Natural killer cell (primary cell): ENCODE results near the gene B4GAT1. TPM values are rescaled to one million over a fixed set of nuclear protein-coding genes. Genes with fewer than 3 reads are reported as not detected.
A peak's percentile ranks its signal among the peaks of the same experiment; 100 is the strongest.

Source experiments
- ATAC-seq, 3 donors: fragments of 150-1000 bp in 2 of 3; fragments of 200-7000 bp in 1 of 3; cut with Tn5 transposase; 1 replicate in 1 of 3; 2 replicates in 2 of 3; pipeline ENCODE4 v1.10.0; 2021; ENCODE audit warnings: mild to moderate bottlenecking in 2 of 3, moderate library complexity in 2 of 3
- DNase-seq, 2 donors: peaks; one replicate each; pipeline versions ENCODE4 v3.0.0 to v3.0.0-alpha.2; 2013 to 2021; ENCODE audit warnings: mixed read lengths in 1 of 2
- H3K27ac ChIP-seq: one replicate; pipeline ENCODE4 v1.5.1; 2013; ENCODE audit warnings: mild to moderate bottlenecking, low read length
- H3K27me3 ChIP-seq: one replicate; pipeline ENCODE4 v1.6.1; 2013; ENCODE audit warnings: low read length; ENCODE audit not compliant: control insufficient read depth, insufficient read depth
- H3K36me3 ChIP-seq: one replicate; pipeline ENCODE4 v1.6.1; 2013; ENCODE audit warnings: low read length; ENCODE audit not compliant: control insufficient read depth, insufficient read depth
- H3K4me1 ChIP-seq: one replicate; pipeline ENCODE4 v1.6.1; 2013; ENCODE audit warnings: low read length; ENCODE audit not compliant: control insufficient read depth, insufficient read depth
- H3K4me3 ChIP-seq: one replicate; pipeline ENCODE4 v1.5.1; 2013; ENCODE audit warnings: low read length
- H3K9me3 ChIP-seq: one replicate; pipeline ENCODE4 v1.6.1; 2013; ENCODE audit warnings: low read length; ENCODE audit not compliant: control insufficient read depth, insufficient read depth
- H3K27ac Mint-ChIP-seq, 2 donors: one replicate each; pipeline ENCODE4 v1.8.0; 2022; ENCODE audit warnings: mild to moderate bottlenecking in 2 of 2, mixed read lengths in 2 of 2, moderate library complexity in 1 of 2
- H3K27me3 Mint-ChIP-seq, 2 donors: one replicate each; pipeline ENCODE4 v1.8.0; 2022; ENCODE audit warnings: low read depth in 2 of 2, mixed read lengths in 2 of 2
- H3K36me3 Mint-ChIP-seq: one replicate; pipeline ENCODE4 v1.8.0; 2022; ENCODE audit warnings: mixed read lengths
- H3K4me1 Mint-ChIP-seq, 2 donors: one replicate each; pipeline ENCODE4 v1.8.0; 2022; ENCODE audit warnings: mixed read lengths in 2 of 2
- H3K4me3 Mint-ChIP-seq: one replicate; pipeline ENCODE4 v1.8.0; 2022; ENCODE audit warnings: mild to moderate bottlenecking, moderate library complexity, mixed read lengths
- H3K9me3 Mint-ChIP-seq, 2 donors: one replicate each; pipeline ENCODE4 v1.8.0; 2022; ENCODE audit warnings: mixed read lengths in 2 of 2
- WGBS: methylation state at CpG from one replicate; pipeline ENCODE4 v1.1.7; 2013; ENCODE audit warnings: missing lambda C conversion rate; ENCODE audit not compliant: insufficient coverage; 5-methylcytosine and 5-hydroxymethylcytosine counted together
- intact Hi-C: fragments of 100-400 bp; cut with micrococcal nuclease; formaldehyde crosslinking; loops from one replicate; pipeline ENCODE4 v1.14.2; 2022
- total RNA-seq, 4 donors: library from RNA; stranded (reverse); fragments of 120-200 nt in 1 of 4; gene quantifications; one replicate each; pipeline versions ENCODE4 v1.2.3 to v1.2.4, GENCODE V29; 2013 to 2022
- TF ChIP-seq, protein P1 (sequence below): fragments of 200-600 bp; IDR thresholded peaks from one replicate; pipeline ENCODE4 v1.8.0; 2022; ENCODE audit warnings: antibody characterized with exemption

Gene B4GAT1
- total RNA-seq, 3 donors from 2014 or later (not counting 1 experiment from before 2014, with no cell fraction given): 2.0 to 4.2 (median 2.5) TPM

DNA sequence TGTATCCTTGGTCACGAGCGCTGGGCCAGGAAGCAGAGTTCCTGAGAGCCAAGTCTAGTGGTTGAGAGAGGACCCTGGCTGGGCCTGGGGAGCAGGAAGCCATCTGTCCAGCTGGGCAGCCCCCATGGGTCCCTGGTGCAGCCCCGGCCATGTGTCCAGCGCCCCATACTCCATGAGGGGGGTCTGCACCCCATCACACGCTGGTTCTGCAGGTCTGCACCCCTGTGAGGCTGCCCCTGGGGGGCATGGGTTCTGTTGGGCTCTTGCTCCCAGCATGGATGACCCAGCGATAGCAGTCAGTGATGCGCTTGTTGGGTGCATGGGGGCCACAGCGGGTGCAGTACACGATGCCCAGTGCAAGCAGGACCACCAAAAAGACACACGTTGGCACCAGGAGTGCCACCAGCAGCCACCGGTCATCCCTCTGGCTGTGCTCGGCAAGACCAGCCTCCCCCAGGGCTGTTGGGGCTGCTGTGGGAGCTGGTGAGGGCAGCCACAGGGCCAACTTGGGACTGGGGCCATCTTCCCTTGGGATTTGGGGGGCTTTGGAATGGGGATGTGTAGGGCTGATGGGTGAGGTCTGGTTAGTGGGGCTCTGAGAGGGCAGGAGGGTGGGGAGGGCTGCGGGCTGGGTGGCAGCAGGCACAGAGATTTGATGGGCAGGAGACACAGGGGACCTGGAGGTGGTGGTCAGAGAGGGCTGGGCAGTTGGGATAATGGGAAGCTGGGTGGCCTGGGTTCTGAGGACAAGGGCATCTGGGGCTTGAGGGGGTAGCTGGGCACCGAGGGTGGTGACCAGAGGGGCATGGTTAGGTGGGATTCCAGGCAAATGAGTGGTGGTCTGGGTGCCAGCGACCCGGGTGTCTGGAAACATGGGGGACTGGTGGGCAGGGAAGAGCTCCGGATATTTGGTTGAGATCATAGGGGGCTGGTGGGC, 32.6 kb downstream of the B4GAT1 start:
- Mint-ChIP-seq H3K4me3 (peak overlapping the region; percentile 57), H3K27me3 (peaks cover 23 to 24% of the 10 kb centered on the region in 2 donors), H3K4me1 (peaks cover 18 to 43% of the 10 kb centered on the region in 2 donors), H3K27ac (peak overlapping the region in 1 of 2 donors; percentile 73), H3K36me3 (no peaks in the 10 kb centered on the region), H3K9me3 (no peaks in the 10 kb centered on the region)
- TF ChIP-seq, protein P1, sequence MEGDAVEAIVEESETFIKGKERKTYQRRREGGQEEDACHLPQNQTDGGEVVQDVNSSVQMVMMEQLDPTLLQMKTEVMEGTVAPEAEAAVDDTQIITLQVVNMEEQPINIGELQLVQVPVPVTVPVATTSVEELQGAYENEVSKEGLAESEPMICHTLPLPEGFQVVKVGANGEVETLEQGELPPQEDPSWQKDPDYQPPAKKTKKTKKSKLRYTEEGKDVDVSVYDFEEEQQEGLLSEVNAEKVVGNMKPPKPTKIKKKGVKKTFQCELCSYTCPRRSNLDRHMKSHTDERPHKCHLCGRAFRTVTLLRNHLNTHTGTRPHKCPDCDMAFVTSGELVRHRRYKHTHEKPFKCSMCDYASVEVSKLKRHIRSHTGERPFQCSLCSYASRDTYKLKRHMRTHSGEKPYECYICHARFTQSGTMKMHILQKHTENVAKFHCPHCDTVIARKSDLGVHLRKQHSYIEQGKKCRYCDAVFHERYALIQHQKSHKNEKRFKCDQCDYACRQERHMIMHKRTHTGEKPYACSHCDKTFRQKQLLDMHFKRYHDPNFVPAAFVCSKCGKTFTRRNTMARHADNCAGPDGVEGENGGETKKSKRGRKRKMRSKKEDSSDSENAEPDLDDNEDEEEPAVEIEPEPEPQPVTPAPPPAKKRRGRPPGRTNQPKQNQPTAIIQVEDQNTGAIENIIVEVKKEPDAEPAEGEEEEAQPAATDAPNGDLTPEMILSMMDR: no peak
- no peak overlapping the region for H3K4me3 ChIP-seq
- no peaks in the 10 kb centered on the region for H3K36me3 ChIP-seq
- H3K27me3 ChIP-seq: no peaks in the 10 kb centered on the region
- peaks cover 45% of the 10 kb centered on the region for H3K4me1 ChIP-seq
- 91% methylated on average over 17 of the region's 17 CpGs for WGBS
- no peaks in the 10 kb centered on the region for H3K9me3 ChIP-seq
- intact Hi-C loops: no loop called here
- ATAC-seq: no peak
- no peak for DNase-seq
- H3K27ac ChIP-seq: no peak overlapping the region

GRCh38 chr11:66314186-66314501, 33.3 kb downstream of the B4GAT1 start:
- WGBS: 100% methylated on average over 1 of the region's 1 CpG
- no peak overlapping the region for H3K4me3 ChIP-seq
- no peak for ATAC-seq
- H3K36me3 ChIP-seq: no peaks in the 10 kb centered on the region
- no peak for DNase-seq
- peaks cover 18 to 41% of the 10 kb centered on the region in 2 donors for H3K4me1 Mint-ChIP-seq
- no peaks in the 10 kb centered on the region for H3K36me3 Mint-ChIP-seq
- intact Hi-C loops: no loop called here
- peaks cover 44% of the 10 kb centered on the region for H3K4me1 ChIP-seq
- peak overlapping the region; percentile 64 to 73 for H3K27ac Mint-ChIP-seq
- TF ChIP-seq, protein P1: no peak
- H3K27ac ChIP-seq: no peak overlapping the region
- peaks cover 18 to 23% of the 10 kb centered on the region in 2 donors for H3K27me3 Mint-ChIP-seq
- H3K4me3 Mint-ChIP-seq: peak overlapping the region; percentile 61
- no peaks in the 10 kb centered on the region for H3K9me3 ChIP-seq
- H3K9me3 Mint-ChIP-seq: no peaks in the 10 kb centered on the region
- no peaks in the 10 kb centered on the region for H3K27me3 ChIP-seq

DNA sequence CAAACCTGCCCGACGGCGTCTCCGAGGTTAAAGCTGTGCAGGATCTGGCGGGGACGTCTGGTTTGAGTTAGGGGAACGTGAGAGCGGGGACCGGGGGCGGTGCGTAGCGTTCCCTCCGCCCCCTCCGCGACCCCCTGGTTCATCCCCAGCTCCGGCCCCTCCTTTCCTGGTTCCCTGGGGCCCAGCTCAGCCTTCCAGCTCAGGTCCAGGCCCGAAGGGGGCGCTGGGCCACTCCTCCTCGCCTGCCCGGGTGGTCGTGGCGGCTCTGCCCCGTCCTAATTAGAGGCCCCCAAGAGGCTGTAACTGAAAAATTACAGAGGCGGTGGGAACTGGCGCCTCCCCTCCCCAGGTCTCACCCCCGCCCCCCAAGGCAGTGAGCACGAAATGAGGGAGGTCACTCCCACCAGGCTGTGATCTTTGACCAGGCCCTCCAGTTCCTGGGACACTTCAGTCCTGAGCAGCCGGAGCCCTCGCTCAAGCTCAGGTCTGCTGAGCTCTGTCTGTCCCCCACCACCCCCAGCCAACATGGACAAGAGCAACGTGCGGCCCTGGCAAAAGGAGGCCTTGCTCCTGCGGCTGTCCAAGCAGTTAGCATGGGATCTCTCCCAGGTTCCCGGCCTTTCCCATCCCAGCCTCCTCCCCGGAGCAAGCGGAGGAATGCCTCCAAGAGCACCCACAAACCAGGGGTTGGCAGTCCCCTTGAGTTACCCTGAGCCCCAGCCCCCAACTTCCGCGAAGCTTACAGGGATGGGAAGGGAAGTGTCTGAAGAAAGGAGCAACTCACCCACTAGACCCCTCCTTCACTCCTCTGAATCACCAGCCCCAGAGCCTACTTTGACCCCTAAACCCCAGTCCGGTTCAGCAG, 33.9 kb downstream of the B4GAT1 start:
- WGBS: 69% methylated on average over 36 of the region's 38 CpGs
- Mint-ChIP-seq H3K4me1 (peaks cover 12 to 35% of the 10 kb centered on the region in 2 donors), H3K36me3 (no peaks in the 10 kb centered on the region), H3K27me3 (peaks cover 12 to 19% of the 10 kb centered on the region in 2 donors), H3K9me3 (no peaks in the 10 kb centered on the region), H3K27ac (peak overlapping the region; percentile 94 to 97), H3K4me3 (peak overlapping the region; percentile 98)
- intact Hi-C loops: no loop called here
- Histone ChIP-seq H3K9me3 (no peaks in the 10 kb centered on the region), H3K4me3 (peak overlapping the region; percentile 34), H3K4me1 (peaks cover 38% of the 10 kb centered on the region), H3K27me3 (no peaks in the 10 kb centered on the region), H3K27ac (peak overlapping the region; percentile 69), H3K36me3 (no peaks in the 10 kb centered on the region)
- peak in 1 of 2 donors; percentile 30 for DNase-seq
- ATAC-seq: no peak
- TF ChIP-seq, protein P1: no peak
